Testis (tissue), 3 donors: Measurements from ENCODE around the gene GLMP. TPM values are rescaled to one million over a fixed set of nuclear protein-coding genes. Genes with fewer than 3 reads are reported as not detected.
"Not testable (repeated sequence)": the region's sequence is repeated elsewhere in the genome, so short reads cannot be mapped to it uniquely, and the experiment has no call there.

Source experiments
- DNase-seq: peaks from one replicate; pipeline ENCODE4 v3.0.0-alpha.2; 2019
- H3K27ac ChIP-seq, 2 donors: fragments of 200-600 bp; sonication (generic); one replicate each; pipeline ENCODE4 v1.5.1; 2019
- H3K27me3 ChIP-seq: fragments of 200-600 bp; sonication (generic); one replicate; pipeline ENCODE4 v1.5.1; 2019
- H3K36me3 ChIP-seq: fragments of 200-600 bp; sonication (generic); one replicate; pipeline ENCODE4 v1.5.1; 2017; ENCODE audit warnings: low read depth; ENCODE audit errors: missing control alignments
- H3K4me1 ChIP-seq: fragments of 200-600 bp; sonication (generic); one replicate; pipeline ENCODE4 v1.5.1; 2019
- H3K4me3 ChIP-seq, 2 donors: fragments of 200-600 bp; sonication (generic); one replicate each; pipeline ENCODE4 v1.5.1; 2017 to 2019
- H3K9me3 ChIP-seq: fragments of 200-600 bp; sonication (generic); one replicate; pipeline ENCODE4 v1.5.1; 2017
- POLR2A ChIP-seq: fragments of 450-650 bp; IDR thresholded peaks from one replicate; pipeline ENCODE4 v1.6.1; 2017; ENCODE audit warnings: antibody characterized with exemption, mild to moderate bottlenecking, moderate library complexity
- WGBS, 2 donors: methylation state at CpG; one replicate each; pipeline ENCODE4 v1.1.5; 2018; 5-methylcytosine and 5-hydroxymethylcytosine counted together
- intact Hi-C: fragments of 100-400 bp; cut with DNase I; formaldehyde crosslinking; loops from one replicate; pipeline ENCODE4 v1.15.1; 2023; ENCODE audit warnings: low total_unique reads
- polyA plus RNA-seq: library from polyadenylated mRNA; stranded (reverse); fragments of 350-450 nt; fragmentation: Illumina TruSeq; extraction: RNeasy Lipid Tissue Mini Kit (QIAGEN cat#74804); gene quantifications from one replicate; pipeline ENCODE4 v1.2.3, GENCODE V29; 2014; ENCODE audit warnings: low read depth, low replicate concordance; ENCODE audit not compliant: insufficient read depth
- total RNA-seq, 2 donors: library from RNA; depleted of rRNA; stranded (reverse); fragments of >200 nt; gene quantifications; one replicate each; pipeline ENCODE4 v1.2.3, GENCODE V29; 2016
- TF ChIP-seq, protein P1 (sequence below), 3 experiments: fragments of 450-650 bp in 2 of 3; fragments of 200-600 bp in 1 of 3; sonication (generic) in 1 of 3; IDR thresholded peaks; one replicate each; pipeline ENCODE4 v1.5.1; 2016 to 2019; ENCODE audit warnings: antibody characterized with exemption in 3 of 3, mild to moderate bottlenecking in 2 of 3, moderate library complexity in 1 of 3

The GLMP gene
- total and polyA plus RNA-seq, 3 donors from 2014 or later, result 26.1 to 45.7 (median 31.8) TPM

DNA sequence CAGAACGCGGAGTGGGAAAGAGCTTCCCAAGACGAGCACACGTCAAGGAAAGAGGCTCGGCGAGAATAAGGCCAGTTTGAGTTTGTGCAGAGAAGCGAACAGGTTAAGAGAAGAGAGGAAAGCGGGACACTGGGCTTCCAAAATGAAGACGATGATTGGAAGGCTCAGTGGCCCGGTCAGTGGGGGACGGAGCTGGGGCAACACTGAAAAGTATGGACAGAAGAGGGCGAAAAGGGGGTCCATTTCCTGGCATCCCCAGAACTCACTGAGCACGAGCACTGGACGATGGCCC is 42.4 kb upstream of the GLMP start:
- H3K4me3 ChIP-seq, result peak overlapping the region; percentile 80 to 96
- WGBS, 2 donors, result 0% methylated on average over 14 of the region's 14 CpGs

DNA sequence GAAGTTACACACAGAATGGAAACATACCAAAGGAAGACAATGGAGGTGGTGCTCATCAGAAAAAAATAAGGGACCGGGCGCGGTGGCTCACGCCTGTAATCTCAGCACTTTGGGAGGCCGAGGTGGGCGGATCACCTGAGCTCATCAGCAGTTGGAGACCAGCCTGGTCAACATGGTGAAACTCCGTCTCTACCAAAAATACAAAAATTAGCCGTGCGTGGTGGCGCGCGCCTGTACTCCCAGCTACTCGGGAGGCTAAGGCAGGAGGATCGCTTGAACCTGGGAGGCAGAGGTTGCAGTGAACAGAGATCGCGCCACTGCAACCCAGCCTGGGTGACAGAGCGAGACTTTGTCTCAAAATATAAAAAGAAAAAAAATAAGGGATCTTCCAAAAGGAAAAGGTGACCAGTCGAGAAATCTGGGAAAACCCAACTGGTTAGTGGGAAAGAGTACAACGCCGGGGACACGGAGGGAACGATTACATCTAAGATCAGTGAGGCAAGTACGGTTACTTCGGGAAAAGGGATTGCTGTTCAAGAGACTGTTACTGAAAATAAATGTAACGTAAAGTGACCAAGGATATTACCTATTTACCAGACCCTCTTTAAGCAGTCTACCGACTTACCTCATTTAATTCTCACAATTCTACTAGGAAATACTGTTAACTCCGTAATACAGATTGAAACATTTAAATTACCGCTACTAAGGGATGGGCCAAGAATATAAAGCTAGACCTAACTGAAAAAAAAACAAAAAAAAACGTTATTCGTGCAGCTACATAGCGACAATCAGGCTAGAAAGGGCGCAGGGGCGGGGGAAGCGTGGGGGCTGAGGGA is 41.8 kb upstream of the GLMP start:
- WGBS, 2 donors, result 19 to 25% methylated on average over 34 of the region's 34 CpGs
- no peak for DNase-seq
- Histone ChIP-seq H3K27me3 (no peaks in the 10 kb centered on the region), H3K4me3 (peak overlapping the region; percentile 80 to 96), H3K27ac (peak overlapping the region; percentile 79 to 90), H3K36me3 (no peaks in the 10 kb centered on the region), H3K4me1 (peaks cover 6% of the 10 kb centered on the region), H3K9me3 (no peaks in the 10 kb centered on the region)
- TF ChIP-seq POLR2A, result no peak
- TF ChIP-seq, protein P1, sequence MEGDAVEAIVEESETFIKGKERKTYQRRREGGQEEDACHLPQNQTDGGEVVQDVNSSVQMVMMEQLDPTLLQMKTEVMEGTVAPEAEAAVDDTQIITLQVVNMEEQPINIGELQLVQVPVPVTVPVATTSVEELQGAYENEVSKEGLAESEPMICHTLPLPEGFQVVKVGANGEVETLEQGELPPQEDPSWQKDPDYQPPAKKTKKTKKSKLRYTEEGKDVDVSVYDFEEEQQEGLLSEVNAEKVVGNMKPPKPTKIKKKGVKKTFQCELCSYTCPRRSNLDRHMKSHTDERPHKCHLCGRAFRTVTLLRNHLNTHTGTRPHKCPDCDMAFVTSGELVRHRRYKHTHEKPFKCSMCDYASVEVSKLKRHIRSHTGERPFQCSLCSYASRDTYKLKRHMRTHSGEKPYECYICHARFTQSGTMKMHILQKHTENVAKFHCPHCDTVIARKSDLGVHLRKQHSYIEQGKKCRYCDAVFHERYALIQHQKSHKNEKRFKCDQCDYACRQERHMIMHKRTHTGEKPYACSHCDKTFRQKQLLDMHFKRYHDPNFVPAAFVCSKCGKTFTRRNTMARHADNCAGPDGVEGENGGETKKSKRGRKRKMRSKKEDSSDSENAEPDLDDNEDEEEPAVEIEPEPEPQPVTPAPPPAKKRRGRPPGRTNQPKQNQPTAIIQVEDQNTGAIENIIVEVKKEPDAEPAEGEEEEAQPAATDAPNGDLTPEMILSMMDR (IDR thresholded peaks at IDR 0.05), result no peak
- intact Hi-C loops, result no loop called here

More for the DNA sequence above, 42.4 kb upstream of the GLMP start:
- Histone ChIP-seq H3K4me1 (peaks cover 6% of the 10 kb centered on the region), H3K27ac (peak overlapping the region; percentile 79 to 90), H3K27me3 (no peaks in the 10 kb centered on the region), H3K9me3 (no peaks in the 10 kb centered on the region), H3K36me3 (no peaks in the 10 kb centered on the region)
- intact Hi-C loops, result no loop called here
- TF ChIP-seq, protein P1 (IDR thresholded peaks at IDR 0.05), result no peak
- no peak for TF ChIP-seq POLR2A
- DNase-seq, result no peak

DNA sequence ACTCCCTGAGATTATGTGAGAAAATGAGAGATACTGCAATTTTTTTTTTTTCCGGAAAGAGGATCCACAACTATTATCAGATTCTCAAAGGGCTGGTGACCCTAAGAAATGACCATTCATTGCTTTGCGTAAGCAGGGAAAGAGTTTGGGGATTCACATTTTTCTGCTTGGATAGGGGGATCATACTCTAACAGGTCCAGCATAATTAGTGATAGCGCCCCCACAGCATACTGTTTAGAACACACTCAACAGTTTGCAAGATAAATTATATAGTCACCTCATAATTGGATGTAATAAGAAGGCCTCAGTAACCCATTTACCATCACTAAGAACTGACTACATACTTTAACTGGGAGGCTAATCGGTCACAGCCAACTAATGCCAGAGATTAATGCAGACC is 40.8 kb upstream of the GLMP start:
- H3K4me1 ChIP-seq, result peaks cover 6% of the 10 kb centered on the region
- intact Hi-C loops, result no loop called here
- 71 to 74% methylated on average over 4 of the region's 4 CpGs for WGBS, 2 donors
- H3K27me3 ChIP-seq, result no peaks in the 10 kb centered on the region
- TF ChIP-seq, protein P1 (IDR thresholded peaks at IDR 0.05), result no peak
- no peak for TF ChIP-seq POLR2A
- DNase-seq, result no peak
- H3K9me3 ChIP-seq, result no peaks in the 10 kb centered on the region
- H3K27ac ChIP-seq, result no peak overlapping the region
- H3K36me3 ChIP-seq, result no peaks in the 10 kb centered on the region
- no peak overlapping the region for H3K4me3 ChIP-seq

DNA sequence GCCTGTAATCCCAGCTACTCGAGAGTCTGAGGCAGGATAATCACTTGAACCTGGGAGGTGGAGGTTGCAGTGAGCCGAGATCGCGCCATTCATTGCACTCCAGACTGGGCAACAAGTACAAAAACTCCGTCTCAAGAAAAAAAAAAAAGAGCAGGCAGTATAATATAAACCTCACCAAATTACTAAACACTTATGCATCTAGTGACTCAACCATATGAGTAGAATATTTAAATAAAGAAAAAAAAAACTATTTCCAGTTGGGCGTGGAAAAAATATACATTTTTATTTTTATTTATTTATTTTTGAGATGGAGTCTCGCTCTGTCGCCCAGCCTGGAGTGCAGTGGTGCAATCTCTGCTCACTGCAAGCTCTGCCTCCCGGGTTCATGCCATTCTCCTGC is 27.7 kb upstream of the GLMP start:
- H3K4me3 ChIP-seq, H3K4me1 ChIP-seq, H3K27ac ChIP-seq, intact Hi-C loops, DNase-seq, H3K36me3 ChIP-seq, H3K27me3 ChIP-seq, H3K9me3 ChIP-seq: not testable (repeated sequence)
- WGBS, 2 donors, result 96 to 97% methylated on average over 9 of the region's 9 CpGs

DNA sequence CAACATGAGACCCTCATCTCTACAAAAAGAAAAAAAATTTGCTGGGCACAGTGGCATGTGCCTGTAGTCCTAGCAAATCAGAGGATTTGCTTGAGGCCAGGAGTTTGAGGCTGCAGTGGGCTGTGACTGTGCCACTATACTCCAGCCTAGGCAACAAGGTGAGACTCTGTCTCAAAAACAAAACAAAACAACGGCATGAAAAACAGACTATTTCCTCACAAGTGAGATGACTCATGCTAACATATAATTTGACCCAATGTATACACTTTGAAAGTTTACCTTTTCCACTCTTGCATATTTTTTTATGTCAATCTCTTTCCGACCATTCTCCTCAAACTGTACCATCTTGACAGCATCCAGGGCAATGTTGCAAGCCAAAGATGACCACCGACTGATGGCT is 25.1 kb upstream of the GLMP start:
- intact Hi-C loops, result no loop called here
- Histone ChIP-seq H3K4me1 (no peaks in the 10 kb centered on the region), H3K27ac (no peak overlapping the region), H3K27me3 (no peaks in the 10 kb centered on the region), H3K9me3 (no peaks in the 10 kb centered on the region), H3K4me3 (no peak overlapping the region), H3K36me3 (no peaks in the 10 kb centered on the region)
- TF ChIP-seq, protein P1 (IDR thresholded peaks at IDR 0.05), result no peak
- no peak for TF ChIP-seq POLR2A
- whole genome bisulfite sequencing, 2 donors, result 81 to 83% methylated on average over 3 of the region's 3 CpGs
- no peak for DNase-seq
